K562 (cell line): ENCODE data around the gene BSPRY. TPM values are rescaled to one million over a fixed set of nuclear protein-coding genes. Genes with fewer than 3 reads are reported as not detected.
A peak's percentile ranks its signal among the peaks of the same experiment; 100 is the strongest.

Source experiments
- BACH1 ChIP-seq: fragments of 200-800 bp; sonication (Bioruptor generic); IDR thresholded peaks from 2 replicates; pipeline ENCODE4 v1.6.1; 2016; ENCODE audit warnings: missing genetic modification characterization, missing compliant biosample characterization
- FOXK1 ChIP-seq: sonication (generic); formaldehyde crosslinking; IDR thresholded peaks from 2 replicates; pipeline ENCODE4 v1.8.0; 2022; ENCODE audit warnings: missing genetic modification reagents, mild to moderate bottlenecking, borderline replicate concordance
- FOXK2 ChIP-seq, 2 experiments: fragments of 450-650 bp; IDR thresholded peaks in 1 of 2; conservative IDR thresholded peaks in 1 of 2; 2 replicates each; pipeline ENCODE4 v1.6.1; 2016; ENCODE audit warnings: low read depth in 2 of 2, mild to moderate bottlenecking in 1 of 2
- MYNN ChIP-seq, 2 experiments: sonication (generic); formaldehyde crosslinking in 1 of 2; IDR thresholded peaks; 2 replicates each; pipeline versions ENCODE4 v1.5.0 to v1.6.1; 2016 to 2020; ENCODE audit warnings: antibody characterized with exemption in 1 of 2, missing genetic modification reagents in 1 of 2
- REST ChIP-seq, 2 experiments: fragments of 450-650 bp; formaldehyde crosslinking in 1 of 2; IDR thresholded peaks; 2 replicates each; pipeline versions ENCODE4 v1.4.0 to v1.6.1; 2014 to 2020; ENCODE audit warnings: mild to moderate bottlenecking in 2 of 2, borderline replicate concordance in 1 of 2, low read depth in 1 of 2
- SIRT6 ChIP-seq: IDR thresholded peaks from one replicate; pipeline ENCODE4 v1.6.1; 2012; ENCODE audit warnings: low read depth, mild to moderate bottlenecking, control low read depth, inconsistent platforms, low read length, moderate library complexity
- VEZF1 ChIP-seq: fragments of 200-800 bp; sonication (Bioruptor generic); IDR thresholded peaks from 2 replicates; pipeline ENCODE4 v1.6.1; 2017; ENCODE audit warnings: missing genetic modification characterization, missing compliant biosample characterization
- ZNF316 ChIP-seq: fragments of 450-650 bp; IDR thresholded peaks from 2 replicates; pipeline ENCODE4 v1.6.1; 2016
- ZNF561 ChIP-seq: fragments of 450-650 bp; formaldehyde crosslinking; conservative IDR thresholded peaks from 2 replicates; pipeline ENCODE4 v1.4.0; 2020; ENCODE audit warnings: mild to moderate bottlenecking, moderate library complexity
- ZNF592 ChIP-seq: fragments of 450-650 bp; IDR thresholded peaks from 2 replicates; pipeline ENCODE4 v1.6.1; 2017; ENCODE audit warnings: antibody characterized with exemption, mild to moderate bottlenecking
- polyA plus RNA-seq, 8 experiments: library from polyadenylated mRNA; depleted of rRNA in 4 of 8; stranded (reverse) in 5 of 8; unstranded in 3 of 8; fragments of >200 nt; fragmentation: Nextera tagmentation in 2 of 8; fragmentation: Illumina TruSeq in 1 of 8; extraction: Ambion mirVana in 2 of 8; extraction: Trizol in 1 of 8; gene quantifications; 2 replicates each; pipeline versions ENCODE4 v1.2.1 to v1.2.3, GENCODE V29; 2011 to 2014; ENCODE audit warnings: inconsistent platforms in 1 of 8, missing spikeins in 1 of 8
- total RNA-seq, 7 experiments: library from RNA; depleted of rRNA in 6 of 7; stranded (reverse); fragments of >200 nt in 6 of 7; fragmentation: Illumina TruSeq in 2 of 7; extraction: Trizol in 2 of 7; gene quantifications; 2 replicates each; pipeline versions ENCODE4 v1.2.1 to v1.2.3, GENCODE V29; 2011 to 2021; ENCODE audit warnings: low replicate concordance in 1 of 7
- TF ChIP-seq, protein P1 (sequence below): conservative IDR thresholded peaks from 2 replicates; pipeline ENCODE4 v1.6.1; 2011; ENCODE audit warnings: low read depth, mild to moderate bottlenecking, low read length; ENCODE audit not compliant: control insufficient read depth

Gene BSPRY
- total and polyA plus RNA-seq, 9 of the 15 experiments (the other 6 are each of a cell fraction or from before 2014, with no cell fraction given), result 0.07 to 0.67 (median 0.18) TPM

DNA sequence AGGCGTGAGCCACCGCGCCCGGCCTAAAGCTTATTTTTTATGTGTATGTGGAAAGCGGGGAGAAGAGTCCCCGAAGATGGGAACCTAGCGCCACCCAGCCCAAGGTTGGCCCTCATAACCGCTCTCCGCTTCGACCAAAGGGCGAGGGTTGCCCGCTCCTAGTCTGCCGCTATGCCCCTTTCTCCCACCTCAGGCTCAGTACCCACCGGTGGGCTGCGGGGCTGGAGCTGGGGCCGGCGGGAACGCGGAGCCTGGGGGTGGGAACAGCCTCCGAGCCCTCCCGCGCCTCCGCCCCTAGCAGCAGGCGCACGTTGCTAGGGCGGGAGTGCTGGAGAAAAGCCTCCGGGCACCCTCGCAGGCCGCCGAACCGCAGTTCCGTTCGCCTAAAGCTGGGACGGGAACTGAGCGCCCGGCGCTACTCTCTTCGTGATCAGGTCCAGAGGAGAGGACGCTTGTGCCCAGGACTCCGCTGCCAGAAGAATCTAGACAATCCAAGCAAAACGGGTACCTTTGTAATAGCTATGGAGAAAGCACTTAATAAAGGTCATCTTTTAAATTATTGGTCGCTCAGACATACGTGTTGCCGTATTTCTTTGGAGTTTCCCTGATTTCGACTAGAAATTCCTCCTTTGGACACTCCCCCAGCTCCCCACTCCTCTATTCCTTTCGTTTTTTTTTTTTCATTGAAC is 9.2 kb upstream of the BSPRY start, which contains the start of gene WDR31 (continued):
- TF ChIP-seq VEZF1 (CRISPR knock-in tag), result peak; percentile 78
- no peak for TF ChIP-seq SIRT6
- TF ChIP-seq, protein P1, sequence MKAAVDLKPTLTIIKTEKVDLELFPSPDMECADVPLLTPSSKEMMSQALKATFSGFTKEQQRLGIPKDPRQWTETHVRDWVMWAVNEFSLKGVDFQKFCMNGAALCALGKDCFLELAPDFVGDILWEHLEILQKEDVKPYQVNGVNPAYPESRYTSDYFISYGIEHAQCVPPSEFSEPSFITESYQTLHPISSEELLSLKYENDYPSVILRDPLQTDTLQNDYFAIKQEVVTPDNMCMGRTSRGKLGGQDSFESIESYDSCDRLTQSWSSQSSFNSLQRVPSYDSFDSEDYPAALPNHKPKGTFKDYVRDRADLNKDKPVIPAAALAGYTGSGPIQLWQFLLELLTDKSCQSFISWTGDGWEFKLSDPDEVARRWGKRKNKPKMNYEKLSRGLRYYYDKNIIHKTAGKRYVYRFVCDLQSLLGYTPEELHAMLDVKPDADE, result peak; percentile 74; the same call in 1 of the 2 replicates
- no peak for TF ChIP-seq BACH1 (tag)
- peak; percentile 46; the same call in 1 of the 2 replicates for TF ChIP-seq ZNF592
- TF ChIP-seq ZNF316, result no peak
- no peak for TF ChIP-seq FOXK1 (CRISPR knock-in tag)
- TF ChIP-seq REST (IDR thresholded peaks at IDR 0.05; ENCODE audit: borderline replicate concordance), result no peak
- TF ChIP-seq REST (CRISPR knock-in tag; IDR thresholded peaks at IDR 0.05; ENCODE audit: low read depth), result no peak
- TF ChIP-seq ZNF561, result no peak
- no peak for TF ChIP-seq FOXK2 (conservative IDR thresholded peaks at IDR 0.05 in 1 of 2, IDR thresholded peaks at IDR 0.05 in 1 of 2; ENCODE audit: low read depth in 2 of 2)
- TF ChIP-seq MYNN (IDR thresholded peaks at IDR 0.05), result peak; percentile 79
- no peak for TF ChIP-seq MYNN (CRISPR knock-in tag; IDR thresholded peaks at IDR 0.05)
